Measurements from ENCODE around the gene BEST1. TPM values are rescaled to one million over a fixed set of nuclear protein-coding genes. Genes with fewer than 3 reads are reported as not detected.

BEST1 gene
- total and polyA plus RNA-seq, 9 donors: 1.0 to 17.8 (median 4.2) TPM

DNA sequence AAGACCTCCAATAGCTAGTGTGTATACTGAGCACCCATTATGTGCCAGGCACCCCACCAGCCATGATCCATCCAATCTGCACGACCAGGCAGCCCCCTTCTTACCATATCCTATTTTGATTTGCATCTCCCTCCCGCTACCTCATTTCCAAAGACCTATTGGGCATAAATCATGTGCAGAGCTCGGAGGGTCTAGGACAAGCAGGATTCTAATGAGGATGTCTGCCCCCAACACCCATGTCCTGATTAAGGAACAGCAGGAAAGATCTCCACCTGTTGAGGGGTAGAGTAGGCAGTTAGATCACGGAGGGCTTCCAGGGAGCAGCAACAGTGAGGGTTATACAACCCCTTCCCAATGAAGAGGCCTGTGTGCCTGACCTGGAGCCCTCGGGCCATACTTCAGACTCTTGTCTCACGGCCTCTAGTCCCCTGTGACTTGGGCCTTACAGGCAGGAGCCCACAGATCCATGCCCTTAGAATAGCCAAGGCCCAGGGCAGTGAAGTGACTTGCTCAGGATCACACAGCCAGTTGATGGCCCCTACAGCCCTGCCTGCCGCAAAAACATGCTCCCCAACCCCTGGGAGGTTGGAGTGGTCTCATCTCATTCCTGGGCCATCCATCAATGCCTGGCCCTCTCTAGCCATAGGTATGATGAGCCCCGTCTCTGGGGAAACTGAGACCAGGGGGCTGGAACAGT lies 36.3 kb upstream of the BEST1 start:
- DNase-seq: peak in 2 of 5 donors; percentile 18 to 25
- H3K36me3 ChIP-seq: no peaks in the 10 kb centered on the region
- intact Hi-C loops (cut with DNase I): no loop called here
- no peaks in the 10 kb centered on the region for H3K9me3 ChIP-seq
- H3K27ac ChIP-seq: no peak overlapping the region
- no peak overlapping the region for H3K4me3 ChIP-seq
- H3K4me1 ChIP-seq (ENCODE audit: insufficient read depth): peaks cover 44% of the 10 kb centered on the region
- H3K27me3 ChIP-seq: no peaks in the 10 kb centered on the region
- TF ChIP-seq, protein P1, sequence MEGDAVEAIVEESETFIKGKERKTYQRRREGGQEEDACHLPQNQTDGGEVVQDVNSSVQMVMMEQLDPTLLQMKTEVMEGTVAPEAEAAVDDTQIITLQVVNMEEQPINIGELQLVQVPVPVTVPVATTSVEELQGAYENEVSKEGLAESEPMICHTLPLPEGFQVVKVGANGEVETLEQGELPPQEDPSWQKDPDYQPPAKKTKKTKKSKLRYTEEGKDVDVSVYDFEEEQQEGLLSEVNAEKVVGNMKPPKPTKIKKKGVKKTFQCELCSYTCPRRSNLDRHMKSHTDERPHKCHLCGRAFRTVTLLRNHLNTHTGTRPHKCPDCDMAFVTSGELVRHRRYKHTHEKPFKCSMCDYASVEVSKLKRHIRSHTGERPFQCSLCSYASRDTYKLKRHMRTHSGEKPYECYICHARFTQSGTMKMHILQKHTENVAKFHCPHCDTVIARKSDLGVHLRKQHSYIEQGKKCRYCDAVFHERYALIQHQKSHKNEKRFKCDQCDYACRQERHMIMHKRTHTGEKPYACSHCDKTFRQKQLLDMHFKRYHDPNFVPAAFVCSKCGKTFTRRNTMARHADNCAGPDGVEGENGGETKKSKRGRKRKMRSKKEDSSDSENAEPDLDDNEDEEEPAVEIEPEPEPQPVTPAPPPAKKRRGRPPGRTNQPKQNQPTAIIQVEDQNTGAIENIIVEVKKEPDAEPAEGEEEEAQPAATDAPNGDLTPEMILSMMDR (IDR thresholded peaks at IDR 0.05): no peak
- TF ChIP-seq POLR2A (IDR thresholded peaks at IDR 0.05) (no peak), EP300 (IDR thresholded peaks at IDR 0.05) (no peak)
- 80 to 84% (median 81%) methylated on average over 8 of the region's 8 CpGs for WGBS, 3 donors

DNA sequence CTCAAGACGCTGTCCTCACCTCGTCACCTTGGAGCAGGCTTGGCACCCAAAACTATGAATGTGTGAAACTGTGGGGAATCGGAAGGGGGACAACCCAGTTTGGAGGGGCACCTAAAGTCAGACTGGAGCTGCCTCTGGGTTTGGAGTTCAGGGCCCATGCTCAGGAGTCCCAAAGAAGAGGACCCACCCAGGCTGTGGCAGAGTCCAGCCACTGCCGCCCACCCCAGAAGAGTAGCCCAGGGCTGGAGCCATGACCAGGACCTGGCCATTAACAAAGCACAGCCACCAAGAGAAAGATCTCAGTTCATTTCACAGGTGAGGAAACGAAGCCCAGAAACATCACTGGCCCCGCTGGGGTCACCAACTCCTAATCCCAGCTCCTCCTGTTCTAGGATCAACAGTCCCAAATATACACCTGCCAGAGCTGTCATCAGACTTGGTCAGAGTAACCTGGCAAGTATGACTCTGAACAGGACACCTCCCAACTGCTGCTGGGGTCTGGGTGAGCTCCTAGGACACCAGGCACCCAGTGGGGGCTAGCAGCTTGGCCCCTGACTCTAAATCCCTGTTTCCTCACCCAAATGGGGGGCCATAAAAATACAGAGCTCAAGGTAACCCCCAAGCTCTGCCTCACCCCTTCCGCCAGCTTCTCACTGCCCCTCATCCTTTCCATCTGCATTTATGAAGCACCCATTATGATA lies 35.5 kb upstream of the BEST1 start:
- Histone ChIP-seq H3K27me3 (no peaks in the 10 kb centered on the region), H3K27ac (peak overlapping the region in 1 of 2 donors; percentile 91), H3K9me3 (no peaks in the 10 kb centered on the region), H3K36me3 (no peaks in the 10 kb centered on the region), H3K4me1 (ENCODE audit: insufficient read depth) (peaks cover 44% of the 10 kb centered on the region), H3K4me3 (no peak overlapping the region)
- no peak for TF ChIP-seq POLR2A (IDR thresholded peaks at IDR 0.05)
- TF ChIP-seq, protein P1 (IDR thresholded peaks at IDR 0.05): no peak
- no peak for TF ChIP-seq EP300 (IDR thresholded peaks at IDR 0.05)
- peak in 3 of 5 donors; percentile 16 to 21 (median 18) for DNase-seq
- intact Hi-C loops (cut with DNase I): no loop called here
- WGBS, 3 donors: 89 to 93% (median 91%) methylated on average over 7 of the region's 7 CpGs

DNA sequence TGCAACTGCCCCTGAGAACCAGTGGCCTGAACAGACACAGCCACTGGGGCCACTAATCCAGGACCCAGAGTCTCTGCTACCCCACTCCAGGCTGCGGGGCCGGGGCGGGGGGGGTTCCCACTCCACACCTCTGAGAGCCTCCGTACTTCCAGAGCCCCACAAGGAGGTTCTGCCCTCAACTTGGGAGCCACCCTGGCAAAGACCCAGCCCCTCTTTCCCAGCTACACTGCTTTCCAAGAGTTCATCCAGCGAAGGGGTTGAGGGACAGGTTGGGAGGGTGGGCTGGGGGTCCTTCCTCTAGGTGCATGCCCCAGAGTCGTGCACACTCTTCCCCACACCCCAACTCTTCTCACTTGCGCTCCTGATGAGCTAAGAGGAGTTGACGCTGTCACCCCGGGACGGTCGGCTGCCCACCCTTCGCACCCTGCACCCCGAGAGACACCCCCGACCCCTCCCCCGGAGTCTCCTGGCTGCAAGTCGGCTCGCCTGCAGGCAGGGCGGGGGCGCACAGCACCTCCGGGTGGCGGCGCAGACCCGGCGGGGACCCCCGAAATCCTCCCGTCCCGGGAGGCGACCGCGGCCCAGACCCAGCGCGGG lies 33.3 kb upstream of the BEST1 start:
- no peaks in the 10 kb centered on the region for H3K9me3 ChIP-seq
- H3K27me3 ChIP-seq: no peaks in the 10 kb centered on the region
- peak overlapping the region; percentile 62 for H3K4me3 ChIP-seq
- peaks cover 25% of the 10 kb centered on the region for H3K4me1 ChIP-seq (ENCODE audit: insufficient read depth)
- intact Hi-C loops (cut with DNase I): no loop called here
- peak overlapping the region; percentile 91 to 98 for H3K27ac ChIP-seq
- DNase-seq: peak; percentile 57 to 75 (median 67)
- WGBS, 3 donors: 0 to 3% (median 2%) methylated on average over 28 to 32 of the region's 32 CpGs
- TF ChIP-seq POLR2A (IDR thresholded peaks at IDR 0.05): no peak
- TF ChIP-seq, protein P1 (IDR thresholded peaks at IDR 0.05): peak in 1 of 3 donors; percentile 12
- no peaks in the 10 kb centered on the region for H3K36me3 ChIP-seq

DNA sequence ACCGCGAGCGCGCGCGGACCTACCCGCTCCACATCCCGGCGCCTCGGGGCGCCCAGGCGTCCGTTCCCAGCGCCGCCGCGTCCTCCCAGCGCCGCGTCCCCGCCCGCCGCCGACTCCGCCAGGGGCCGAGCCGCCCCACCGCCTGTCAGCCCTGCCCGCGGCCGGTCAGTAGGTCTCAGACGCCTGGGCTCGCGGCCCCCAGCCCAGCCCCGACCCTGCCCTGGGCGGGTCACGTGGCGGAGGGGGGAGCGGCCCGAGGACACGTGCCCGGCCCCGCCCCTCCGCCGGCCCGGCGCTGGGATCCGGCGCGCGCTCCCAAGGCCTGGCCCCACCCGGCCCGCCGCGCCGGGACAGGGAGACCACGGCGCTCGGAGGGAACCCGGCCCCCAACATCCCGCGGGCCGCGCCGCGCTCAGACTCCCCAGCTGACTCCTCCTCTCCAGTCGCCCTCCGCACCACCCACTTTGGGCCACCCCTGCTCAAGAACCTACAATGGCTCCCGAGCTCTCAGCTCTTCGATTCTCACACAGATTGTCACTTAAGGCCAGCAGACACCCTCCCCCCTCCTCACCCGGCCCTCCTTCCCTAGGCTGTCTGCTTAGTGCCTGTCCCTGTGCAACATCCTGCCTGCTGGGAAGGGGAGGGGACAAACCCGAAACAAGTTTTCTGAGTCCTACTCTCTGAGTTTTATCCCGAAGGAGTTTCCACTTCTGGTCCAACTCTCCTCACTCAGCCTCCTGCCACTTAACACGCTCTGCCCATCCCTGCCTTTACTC lies 32.6 kb upstream of the BEST1 start, which contains the start of gene RAB3IL1:
TSS of gene RAB3IL1 (minus strand) at position 233 of the 776 bp plus-strand sequence. CDS start at position 34, 199 bp downstream.
- TF ChIP-seq, protein P1 (IDR thresholded peaks at IDR 0.05): no peak
- TF ChIP-seq EP300 (IDR thresholded peaks at IDR 0.05): no peak
- peak; percentile 81 for TF ChIP-seq POLR2A (IDR thresholded peaks at IDR 0.05)
- no peaks in the 10 kb centered on the region for H3K27me3 ChIP-seq
- peak; percentile 81 to 86 (median 82) for DNase-seq
- 3 to 6% (median 3%) methylated on average over 28 to 74 of the region's 74 CpGs for WGBS, 3 donors
- peak within 1 kb of the TSS; percentile 91 to 98 for H3K27ac ChIP-seq
- peak within 1 kb of the TSS; percentile 62 for H3K4me3 ChIP-seq
- no peaks in the 10 kb centered on the region for H3K9me3 ChIP-seq
- no peaks in the 10 kb centered on the region for H3K36me3 ChIP-seq
- H3K4me1 ChIP-seq (ENCODE audit: insufficient read depth): peaks cover 20% of the 10 kb centered on the region
- intact Hi-C loops (cut with DNase I): no loop called here
